Endothelial cell of coronary artery (primary cell): ENCODE results near the gene CCND2. TPM values are rescaled to one million over a fixed set of nuclear protein-coding genes. Genes with fewer than 3 reads are reported as not detected.

ENCODE experiments used
- total RNA-seq: library from RNA; depleted of rRNA; stranded (reverse); fragments of >200 nt; gene quantifications from 2 replicates; pipeline ENCODE4 v1.2.3, GENCODE V29; 2014

CCND2 gene
- total RNA-seq = 28.2 and 29.9 TPM in 2 replicates

DNA sequence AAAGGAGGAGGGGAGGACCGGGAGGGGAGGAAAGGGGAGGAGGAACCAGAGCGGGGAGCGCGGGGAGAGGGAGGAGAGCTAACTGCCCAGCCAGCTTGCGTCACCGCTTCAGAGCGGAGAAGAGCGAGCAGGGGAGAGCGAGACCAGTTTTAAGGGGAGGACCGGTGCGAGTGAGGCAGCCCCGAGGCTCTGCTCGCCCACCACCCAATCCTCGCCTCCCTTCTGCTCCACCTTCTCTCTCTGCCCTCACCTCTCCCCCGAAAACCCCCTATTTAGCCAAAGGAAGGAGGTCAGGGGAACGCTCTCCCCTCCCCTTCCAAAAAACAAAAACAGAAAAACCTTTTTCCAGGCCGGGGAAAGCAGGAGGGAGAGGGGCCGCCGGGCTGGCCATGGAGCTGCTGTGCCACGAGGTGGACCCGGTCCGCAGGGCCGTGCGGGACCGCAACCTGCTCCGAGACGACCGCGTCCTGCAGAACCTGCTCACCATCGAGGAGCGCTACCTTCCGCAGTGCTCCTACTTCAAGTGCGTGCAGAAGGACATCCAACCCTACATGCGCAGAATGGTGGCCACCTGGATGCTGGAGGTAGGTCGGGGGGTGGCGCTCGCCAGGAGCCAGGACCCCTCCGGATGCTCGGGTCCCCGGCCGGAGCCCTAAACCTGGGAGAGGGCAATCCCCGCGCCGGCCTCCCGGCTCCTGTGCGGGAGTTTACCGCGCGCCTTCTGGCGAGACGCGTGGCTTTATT, at the start of gene CCND2:
CCND2 (plus strand) TSS at position 111 of the 744 bp plus-strand sequence; CDS start at position 390, 279 bp downstream.

GRCh38 chr12:4320853-4321701, 47.5 kb downstream of the CCND2 start, which contains the start of gene TIGAR:
Gene TIGAR, plus strand, starts transcription at chr12:4321213. Its CDS starts 59 bp downstream, at chr12:4321272.

Other genes starting within 250 kb of the CCND2 start
- 16.8 and 19.0 TPM in 2 replicates for gene TIGAR, start 47.5 kb downstream of the CCND2 start, total RNA-seq
- not detected in 2 replicates for gene FGF23, start 106.0 kb downstream of the CCND2 start, total RNA-seq
- gene FGF6, start 172.1 kb downstream of the CCND2 start, total RNA-seq = not detected in 2 replicates